Measurements from ENCODE around the gene CLNK. TPM values are rescaled to one million over a fixed set of nuclear protein-coding genes. Genes with fewer than 3 reads are reported as not detected.
A peak's percentile ranks its signal among the peaks of the same experiment; 100 is the strongest.

Gene CLNK
- total and polyA plus RNA-seq, 2 experiments from 2014 or later: not detected

- no peak overlapping the region for H3K9ac ChIP-seq
- H3K27me3 ChIP-seq (replicated peaks; ENCODE audit: insufficient read depth): no peaks in the 10 kb centered on the region
- no peaks in the 10 kb centered on the region for H3K79me2 ChIP-seq (ENCODE audit: insufficient read depth)
- H3F3A ChIP-seq (ENCODE audit: insufficient read depth): peaks cover 14% of the 10 kb centered on the region; the same call in 1 of the 2 replicates
- H3K4me3 ChIP-seq: no peak overlapping the region
- 87 to 88% methylated on average over 10 of the region's 10 CpGs for WGBS, 2 experiments (ENCODE audit: low coverage in 1 of 2, low lambda C conversion rate in 2 of 2, missing lambda C conversion rate in 2 of 2)
- no peaks in the 10 kb centered on the region for H3K36me3 ChIP-seq (ENCODE audit: low read depth)
- peaks cover 30% of the 10 kb centered on the region for H3K4me1 ChIP-seq (ENCODE audit: insufficient read depth)
- no peak overlapping the region for H2AFZ ChIP-seq
- no peaks in the 10 kb centered on the region for H3K9me2 ChIP-seq (ENCODE audit: insufficient read depth)
- no peaks in the 10 kb centered on the region for H3K9me3 ChIP-seq (ENCODE audit: low read depth)
- no peak overlapping the region for H3K4me2 ChIP-seq (ENCODE audit: unreplicated experiment)
- TF ChIP-seq EZH2phosphoT487 (IDR thresholded peaks at IDR 0.05; ENCODE audit: insufficient read depth, low read depth): no peak
- no peak for TF ChIP-seq EZH2 (IDR thresholded peaks at IDR 0.05; ENCODE audit: insufficient read depth, poor library complexity, severe bottlenecking)
- no peak overlapping the region for H3K27ac ChIP-seq
- no peaks in the 10 kb centered on the region for H4K20me1 ChIP-seq (ENCODE audit: insufficient read depth)
- no peak for DNase-seq
- in situ Hi-C loops (cut with MboI): no loop called here
These were observed 75.9 kb downstream of the CLNK start for GRCh38 chr4:10608501-10609219.

GRCh38 chr4:10607206-10607605 is 77.4 kb downstream of the CLNK start:
- no peak overlapping the region for H3K27ac ChIP-seq
- H3K4me1 ChIP-seq (ENCODE audit: insufficient read depth): peaks cover 30% of the 10 kb centered on the region
- no peak for DNase-seq
- H3K27me3 ChIP-seq (replicated peaks; ENCODE audit: insufficient read depth): no peaks in the 10 kb centered on the region
- peaks cover 14% of the 10 kb centered on the region; the same call in 1 of the 2 replicates for H3F3A ChIP-seq (ENCODE audit: insufficient read depth)
- no peak overlapping the region for H3K4me3 ChIP-seq
- H3K79me2 ChIP-seq (ENCODE audit: insufficient read depth): no peaks in the 10 kb centered on the region
- no peaks in the 10 kb centered on the region for H3K9me3 ChIP-seq (ENCODE audit: low read depth)
- no peaks in the 10 kb centered on the region for H4K20me1 ChIP-seq (ENCODE audit: insufficient read depth)
- no peak for TF ChIP-seq EZH2 (IDR thresholded peaks at IDR 0.05; ENCODE audit: insufficient read depth, poor library complexity, severe bottlenecking)
- TF ChIP-seq EZH2phosphoT487 (IDR thresholded peaks at IDR 0.05; ENCODE audit: insufficient read depth, low read depth): no peak
- H3K4me2 ChIP-seq (ENCODE audit: unreplicated experiment): no peak overlapping the region
- no peak overlapping the region for H2AFZ ChIP-seq
- no peaks in the 10 kb centered on the region for H3K9me2 ChIP-seq (ENCODE audit: insufficient read depth)
- no peak overlapping the region for H3K9ac ChIP-seq
- in situ Hi-C loops (cut with MboI): no loop called here
- no peaks in the 10 kb centered on the region for H3K36me3 ChIP-seq (ENCODE audit: low read depth)
- 85 to 92% methylated on average over 3 of the region's 3 CpGs for WGBS, 2 experiments (ENCODE audit: low coverage in 1 of 2, low lambda C conversion rate in 2 of 2, missing lambda C conversion rate in 2 of 2)

DNA sequence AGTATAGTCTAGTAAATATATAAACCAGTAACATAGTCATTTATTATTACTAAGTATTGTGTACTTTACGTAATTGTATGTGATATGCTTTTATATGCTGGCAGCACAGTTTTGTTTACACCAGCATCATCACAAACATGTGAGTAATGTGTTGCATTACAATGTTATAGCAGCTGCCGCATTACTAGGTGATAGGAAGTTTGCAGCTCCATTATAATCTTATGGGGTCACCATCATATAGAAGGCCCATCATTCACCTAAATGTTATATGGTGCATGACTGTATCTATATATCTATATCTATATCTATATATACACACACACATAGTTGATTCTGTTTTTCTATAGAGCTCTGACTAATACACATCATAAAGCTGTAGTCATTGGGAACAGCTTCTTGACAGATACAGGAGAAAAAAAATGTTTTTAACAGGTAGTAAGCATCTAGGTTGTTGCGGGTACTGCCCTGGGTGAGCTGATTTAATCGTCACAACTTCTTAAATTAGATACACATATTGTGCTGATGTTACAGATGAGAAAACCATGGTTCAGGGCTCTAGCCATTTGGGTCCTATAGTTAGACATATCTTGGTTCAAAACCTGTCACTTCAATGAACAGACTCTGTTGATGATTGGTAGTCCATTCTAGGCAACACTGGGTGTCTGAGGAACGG is 77.9 kb downstream of the CLNK start:
- no peak for DNase-seq
- Histone ChIP-seq H3K9ac (no peak overlapping the region), H3K4me3 (no peak overlapping the region), H3K27me3 (replicated peaks; ENCODE audit: insufficient read depth) (no peaks in the 10 kb centered on the region), H3K27ac (no peak overlapping the region), H4K20me1 (ENCODE audit: insufficient read depth) (no peaks in the 10 kb centered on the region), H3K4me1 (ENCODE audit: insufficient read depth) (peaks cover 25% of the 10 kb centered on the region), H3K4me2 (ENCODE audit: unreplicated experiment) (peak overlapping the region; percentile 21), H3K9me3 (ENCODE audit: low read depth) (no peaks in the 10 kb centered on the region), H2AFZ (no peak overlapping the region), H3K79me2 (ENCODE audit: insufficient read depth) (no peaks in the 10 kb centered on the region), H3F3A (ENCODE audit: insufficient read depth) (peaks cover 14% of the 10 kb centered on the region; the same call in 1 of the 2 replicates), H3K36me3 (ENCODE audit: low read depth) (no peaks in the 10 kb centered on the region), H3K9me2 (ENCODE audit: insufficient read depth) (no peaks in the 10 kb centered on the region)
- in situ Hi-C loops (cut with MboI): no loop called here
- no peak for TF ChIP-seq EZH2phosphoT487 (IDR thresholded peaks at IDR 0.05; ENCODE audit: insufficient read depth, low read depth)
- TF ChIP-seq EZH2 (IDR thresholded peaks at IDR 0.05; ENCODE audit: insufficient read depth, poor library complexity, severe bottlenecking): no peak
- WGBS, 2 experiments (ENCODE audit: low coverage in 1 of 2, low lambda C conversion rate in 2 of 2, missing lambda C conversion rate in 2 of 2): 76% methylated on average over 5 of the region's 5 CpGs

DNA sequence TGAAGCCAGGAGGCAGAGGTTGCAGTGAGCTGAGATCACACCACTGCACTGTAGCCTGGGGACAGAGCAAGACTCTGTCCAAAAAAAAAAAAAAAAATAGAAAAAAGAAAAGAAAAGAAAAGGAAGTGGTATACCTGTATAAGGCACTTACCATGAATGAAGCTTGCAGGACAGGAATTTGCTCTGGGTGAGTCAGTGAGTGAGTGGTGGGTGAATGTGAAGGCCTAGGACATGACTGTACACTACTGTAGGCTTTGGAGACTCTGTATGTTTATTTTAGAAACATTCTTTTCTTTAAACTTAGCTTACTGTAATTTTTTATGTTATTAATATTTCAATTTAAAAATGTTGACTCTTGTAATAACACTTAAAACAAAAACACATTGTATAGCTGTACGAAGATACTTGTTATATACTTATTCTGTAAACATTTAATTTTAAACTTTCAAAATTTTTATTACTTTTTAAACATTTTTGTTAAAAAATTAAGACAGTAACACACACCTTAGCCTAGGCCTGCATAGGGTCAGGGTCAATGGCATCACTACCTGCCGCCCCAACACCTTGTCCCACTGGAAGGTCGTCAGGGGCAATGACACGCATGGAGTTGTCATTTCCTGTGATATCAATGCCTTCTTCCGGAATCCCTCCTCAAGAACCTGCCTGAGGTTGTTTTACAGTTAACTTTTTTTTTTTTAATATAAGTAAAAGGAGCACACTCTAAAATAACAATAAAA is 78.7 kb downstream of the CLNK start:
- Histone ChIP-seq H3F3A (ENCODE audit: insufficient read depth) (peaks cover 14% of the 10 kb centered on the region; the same call in 1 of the 2 replicates), H3K9me3 (ENCODE audit: low read depth) (no peaks in the 10 kb centered on the region), H3K9ac (no peak overlapping the region), H3K4me3 (no peak overlapping the region), H3K36me3 (ENCODE audit: low read depth) (no peaks in the 10 kb centered on the region), H3K27ac (peak overlapping the region; percentile 21; the same call in 1 of the 2 replicates), H4K20me1 (ENCODE audit: insufficient read depth) (no peaks in the 10 kb centered on the region), H3K4me1 (ENCODE audit: insufficient read depth) (peaks cover 19% of the 10 kb centered on the region), H3K9me2 (ENCODE audit: insufficient read depth) (no peaks in the 10 kb centered on the region), H3K4me2 (ENCODE audit: unreplicated experiment) (peak overlapping the region; percentile 21), H3K79me2 (ENCODE audit: insufficient read depth) (no peaks in the 10 kb centered on the region), H2AFZ (no peak overlapping the region), H3K27me3 (replicated peaks; ENCODE audit: insufficient read depth) (no peaks in the 10 kb centered on the region)
- 49 to 54% methylated on average over 5 of the region's 5 CpGs for WGBS, 2 experiments (ENCODE audit: low coverage in 1 of 2, low lambda C conversion rate in 2 of 2, missing lambda C conversion rate in 2 of 2)
- peak; percentile 64 for DNase-seq
- in situ Hi-C loops (cut with MboI): no loop called here
- TF ChIP-seq EZH2 (IDR thresholded peaks at IDR 0.05; ENCODE audit: insufficient read depth, poor library complexity, severe bottlenecking): no peak
- no peak for TF ChIP-seq EZH2phosphoT487 (IDR thresholded peaks at IDR 0.05; ENCODE audit: insufficient read depth, low read depth)

Measured in GM23248 (cell line).